Muscle of back (tissue), 11 donors: Measurements from ENCODE around the gene FGF8. TPM values are rescaled to one million over a fixed set of nuclear protein-coding genes. Genes with fewer than 3 reads are reported as not detected.

Experiments
- DNase-seq, 3 donors: peaks; one replicate each; pipeline versions ENCODE4 v3.0.0 to v3.0.0-alpha.2; 2013
- polyA plus RNA-seq, 10 donors: library from polyadenylated mRNA; unstranded; fragments of 120-200 nt; gene quantifications; one replicate each; pipeline ENCODE4 v1.2.1, GENCODE V29; 2013; ENCODE audit not compliant: insufficient read length in 10 of 10

The FGF8 gene
- polyA plus RNA-seq, 10 donors, result 0.18 to 0.74 (median 0.39) TPM; not detected in 3

DNA sequence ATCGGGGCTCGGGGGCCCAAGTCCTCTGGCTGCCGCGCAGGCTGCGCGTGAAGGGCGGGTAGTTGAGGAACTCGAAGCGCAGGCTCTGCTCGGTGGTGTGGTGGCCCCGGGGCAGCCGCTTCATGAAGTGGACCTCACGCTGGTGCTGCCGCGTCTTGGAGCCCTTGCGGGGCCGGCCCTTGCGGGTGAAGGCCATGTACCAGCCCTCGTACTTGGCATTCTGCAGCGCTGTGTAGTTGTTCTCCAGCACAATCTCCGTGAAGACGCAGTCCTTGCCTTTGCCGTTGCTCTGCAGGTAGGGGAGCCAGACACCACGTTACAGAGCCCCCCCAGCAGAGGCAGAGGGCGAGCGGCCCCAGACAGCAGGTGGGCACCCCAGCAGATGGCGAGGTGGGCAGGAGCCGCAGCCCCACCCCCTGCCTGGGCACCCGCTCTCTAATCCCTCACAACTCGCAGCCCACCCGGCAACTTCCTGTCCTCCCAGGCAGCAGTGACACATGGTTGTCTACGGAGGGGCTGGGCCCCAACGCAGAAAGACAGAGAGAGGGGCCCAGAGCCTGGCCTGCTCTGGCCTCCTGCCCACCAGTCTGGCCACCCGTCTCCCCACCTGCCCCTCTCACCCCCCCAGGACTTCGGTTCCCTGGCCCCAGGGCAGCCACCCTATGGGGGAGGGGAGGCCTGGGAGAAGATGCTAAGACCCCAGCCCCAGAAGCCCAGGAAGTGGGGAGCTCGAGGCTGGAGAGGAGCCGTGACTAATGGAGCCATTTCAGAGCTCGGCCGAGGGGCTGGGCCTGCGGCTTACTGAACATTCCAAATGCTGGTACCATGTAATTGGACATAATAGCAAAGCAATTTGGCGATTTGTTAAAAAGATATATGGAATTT lies 5.3 kb downstream of the FGF8 start:
- DNase-seq, result no peak

DNA sequence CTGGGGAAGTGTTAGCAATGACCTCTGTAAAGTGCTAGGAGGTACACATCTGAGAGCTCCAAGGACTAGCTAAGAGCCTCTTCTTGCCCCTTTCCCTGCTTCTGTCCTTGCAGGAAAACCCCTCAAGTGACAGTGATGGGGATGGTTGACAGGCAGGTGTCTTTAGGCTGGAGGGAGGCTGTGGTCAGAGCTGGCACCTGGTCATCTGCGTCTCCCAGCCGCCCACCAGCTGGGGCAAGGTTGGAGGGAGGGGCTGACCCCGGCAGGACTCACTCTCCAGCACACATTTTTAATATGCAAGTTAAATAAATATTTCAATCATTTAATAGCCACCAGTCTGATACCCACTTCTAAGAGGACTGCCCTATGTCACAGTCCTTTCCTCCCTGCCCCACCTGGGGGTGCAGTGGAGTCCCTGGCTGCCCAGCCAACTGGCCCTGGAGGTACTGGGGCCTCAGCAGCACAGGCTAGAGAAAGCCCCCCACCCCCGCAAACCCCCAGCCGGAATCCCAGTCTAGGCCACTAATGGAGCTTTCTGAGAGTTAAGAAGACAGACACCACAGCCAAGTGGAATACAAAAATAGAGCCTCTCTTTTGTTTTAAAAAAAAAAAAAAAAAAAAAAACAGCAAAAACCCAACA lies 6.3 kb downstream of the FGF8 start:
- no peak for DNase-seq

DNA sequence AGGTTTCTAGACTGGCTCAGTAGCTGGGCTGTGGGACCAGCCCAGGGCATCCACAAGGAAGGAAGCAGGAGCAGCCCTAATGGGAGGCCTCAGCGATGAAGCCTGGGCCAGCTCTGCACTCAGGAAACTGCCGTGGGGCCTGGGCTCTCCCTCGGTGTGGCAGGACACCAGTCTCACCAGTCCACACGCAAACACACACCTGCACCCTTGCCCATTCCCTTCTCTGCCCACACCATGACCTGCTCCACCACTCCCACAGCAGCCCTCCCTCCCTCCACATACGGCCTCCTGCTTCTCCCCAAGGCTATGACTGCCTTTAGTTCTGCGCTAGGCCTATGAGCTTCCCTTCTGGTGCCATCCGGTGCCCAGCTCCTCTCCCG lies 7.1 kb downstream of the FGF8 start:
- no peak for DNase-seq

DNA sequence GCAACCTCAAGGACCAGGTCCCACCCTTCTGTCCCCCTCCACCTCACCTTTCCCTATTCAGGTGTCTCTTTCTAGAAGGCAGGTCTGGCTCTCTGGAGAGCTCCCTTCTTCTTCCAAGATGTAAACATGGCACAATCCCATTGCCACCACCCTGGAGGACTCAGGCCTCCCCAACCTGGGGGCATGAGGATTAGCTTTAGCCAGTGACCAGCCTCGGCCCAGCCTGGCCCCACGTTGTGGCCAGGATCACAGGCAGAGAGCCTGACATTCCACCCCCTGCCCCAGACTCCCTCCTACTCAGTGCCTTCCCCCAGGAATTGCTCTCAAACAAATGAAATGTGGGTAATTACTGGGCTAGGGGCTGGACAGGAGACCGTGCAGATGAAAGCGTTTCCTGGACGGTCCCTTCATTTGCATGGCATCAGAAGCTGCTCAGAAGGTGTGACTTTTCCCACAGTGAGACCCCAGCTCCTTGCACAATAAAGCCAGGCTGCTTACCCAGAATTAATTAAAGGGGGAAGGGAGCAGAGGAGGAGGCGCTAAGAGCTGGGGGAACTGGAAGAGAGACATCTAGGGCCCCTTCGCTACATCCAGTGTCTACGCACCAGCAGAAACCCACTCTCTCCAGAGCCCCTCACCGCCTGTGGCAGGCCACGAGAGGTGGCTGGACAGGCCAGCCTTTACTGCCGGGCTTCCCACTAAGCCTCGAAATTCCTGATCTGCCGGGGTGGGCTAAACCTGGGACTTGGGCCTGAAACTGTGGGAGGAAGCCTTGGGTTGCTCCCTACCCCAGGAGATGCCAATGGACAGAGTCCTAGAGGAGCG lies 7.7 kb downstream of the FGF8 start:
- DNase-seq, result no peak

DNA sequence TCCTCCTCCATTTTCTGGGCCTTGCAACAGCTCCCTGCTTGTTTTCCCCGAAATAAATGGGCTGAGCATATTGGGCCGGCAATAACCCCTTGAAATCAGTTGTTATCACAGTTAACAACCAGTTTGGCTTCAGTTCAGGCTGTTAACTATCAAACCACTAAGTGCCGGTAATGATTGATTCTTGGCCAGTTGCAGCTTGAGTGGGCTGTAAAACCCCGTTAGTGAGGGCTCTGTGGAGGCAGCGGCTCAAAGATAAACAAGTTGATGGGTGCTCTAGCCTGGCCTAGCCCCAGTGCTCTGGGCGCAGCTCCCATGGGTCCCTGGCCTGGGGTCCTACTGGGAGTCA lies 8.3 kb downstream of the FGF8 start:
- no peak for DNase-seq

DNA sequence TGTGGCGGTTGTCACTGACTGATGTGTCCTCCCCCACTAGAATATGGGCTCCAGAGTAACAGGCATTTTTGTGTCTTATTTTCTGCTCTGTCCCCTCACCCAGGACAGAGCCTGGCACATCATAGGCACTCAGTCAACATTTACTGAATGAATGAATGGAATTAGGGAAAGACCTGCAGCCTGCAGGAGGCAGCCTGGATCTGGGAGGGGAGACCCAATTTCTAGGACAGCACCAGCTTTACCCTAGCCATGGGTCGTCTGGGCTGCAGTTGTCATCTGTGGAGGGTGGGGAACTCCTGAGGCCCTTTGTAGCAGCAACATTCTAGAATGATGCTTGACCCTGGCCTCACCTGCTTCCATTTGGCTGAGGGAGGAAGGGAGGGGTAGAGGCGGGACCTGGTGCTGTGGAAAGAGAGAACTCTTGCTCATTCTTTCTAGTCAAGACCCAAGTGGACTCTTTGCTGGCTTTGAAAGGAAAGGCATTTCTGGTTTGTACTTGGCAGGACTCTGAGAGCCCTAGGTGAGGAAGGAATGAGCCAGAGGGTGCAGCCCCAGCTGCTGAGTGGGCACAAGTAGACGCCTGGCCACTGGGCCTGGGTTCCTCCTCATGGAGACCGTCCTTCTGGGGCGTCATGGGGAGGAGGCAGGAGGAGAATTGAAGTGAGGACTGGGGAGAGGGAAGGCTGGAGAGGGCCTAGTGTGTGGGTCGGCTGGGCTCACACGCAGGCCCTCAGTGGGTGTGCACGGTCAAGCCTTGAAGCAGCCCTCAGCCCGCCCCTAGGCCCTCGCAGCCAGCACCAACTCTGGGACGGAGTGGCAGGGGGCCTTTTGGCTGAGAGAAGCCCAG lies 8.9 kb downstream of the FGF8 start:
- DNase-seq, result no peak

DNA sequence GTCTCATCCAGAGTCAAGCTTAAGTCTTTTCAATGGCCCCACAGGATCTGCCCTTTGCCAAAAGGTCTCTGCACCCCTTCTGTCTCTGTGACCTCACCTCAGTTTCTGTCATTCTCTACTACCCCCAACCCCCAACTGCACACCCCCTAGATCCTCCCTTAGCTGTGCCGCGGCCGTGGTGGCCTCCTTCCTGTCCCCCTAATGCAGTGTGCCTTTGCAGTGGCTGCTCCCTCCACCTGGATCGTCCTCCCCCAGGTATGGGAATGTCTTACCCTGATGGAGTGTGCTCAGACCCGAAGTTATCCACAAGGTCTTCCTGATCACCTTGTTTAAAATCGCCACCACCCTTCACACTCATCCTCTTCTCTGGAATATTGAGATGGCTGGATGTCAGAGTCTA lies 9.6 kb downstream of the FGF8 start:
- no peak for DNase-seq

DNA sequence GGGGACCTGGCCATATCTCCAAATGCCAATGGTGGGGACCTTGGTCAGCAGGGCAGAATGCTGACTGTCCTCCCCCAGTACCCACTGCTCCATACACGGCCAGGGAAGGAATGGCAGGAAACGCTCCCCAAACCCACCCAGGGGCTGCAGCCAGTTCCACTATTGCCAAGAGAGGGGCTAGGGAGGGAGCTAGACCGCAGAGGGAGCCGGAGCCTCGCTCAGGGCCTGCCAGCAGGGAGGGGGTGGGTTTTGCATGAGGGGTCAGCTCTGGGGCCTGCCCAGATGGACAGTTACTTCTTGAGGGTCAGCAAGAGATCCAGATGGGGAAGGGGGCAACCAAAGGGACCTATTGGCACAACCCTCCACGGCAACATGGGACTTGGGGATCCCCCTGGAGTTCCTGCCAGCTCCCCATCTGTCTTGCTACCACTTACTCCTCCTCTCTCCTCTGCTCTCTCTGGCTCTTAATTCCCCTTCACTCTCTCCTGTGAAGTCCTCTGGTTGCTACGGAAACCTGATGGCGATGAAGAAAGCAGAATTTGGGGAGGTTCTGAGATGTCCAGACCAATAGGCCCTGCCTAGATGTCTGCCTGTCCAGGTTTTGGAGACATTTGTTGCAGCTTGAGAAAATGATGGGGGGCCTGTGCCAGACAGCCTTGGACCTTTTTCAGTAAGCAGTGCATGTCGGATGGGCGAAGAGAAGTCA lies 12.6 kb downstream of the FGF8 start:
- no peak for DNase-seq

DNA sequence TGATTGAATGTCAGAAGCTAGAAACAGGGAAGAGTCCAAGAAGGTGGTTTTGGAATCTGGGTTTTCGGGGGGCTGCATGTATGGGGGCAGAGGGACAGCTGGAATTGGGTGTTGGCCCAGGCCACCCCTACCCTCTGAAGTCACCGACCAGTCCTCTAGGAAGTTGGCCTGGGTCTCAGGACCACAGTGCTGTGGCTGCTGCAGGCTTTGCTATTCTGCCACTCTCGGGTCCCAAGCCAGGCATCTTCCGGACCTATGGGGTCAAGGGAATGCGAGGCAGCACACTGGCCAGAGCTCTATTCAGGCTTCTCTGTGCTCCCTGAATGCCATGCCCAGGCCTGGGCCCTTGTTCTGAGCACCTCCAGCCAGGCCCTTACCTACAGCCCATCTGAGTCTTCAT lies 13.2 kb downstream of the FGF8 start:
- no peak for DNase-seq

DNA sequence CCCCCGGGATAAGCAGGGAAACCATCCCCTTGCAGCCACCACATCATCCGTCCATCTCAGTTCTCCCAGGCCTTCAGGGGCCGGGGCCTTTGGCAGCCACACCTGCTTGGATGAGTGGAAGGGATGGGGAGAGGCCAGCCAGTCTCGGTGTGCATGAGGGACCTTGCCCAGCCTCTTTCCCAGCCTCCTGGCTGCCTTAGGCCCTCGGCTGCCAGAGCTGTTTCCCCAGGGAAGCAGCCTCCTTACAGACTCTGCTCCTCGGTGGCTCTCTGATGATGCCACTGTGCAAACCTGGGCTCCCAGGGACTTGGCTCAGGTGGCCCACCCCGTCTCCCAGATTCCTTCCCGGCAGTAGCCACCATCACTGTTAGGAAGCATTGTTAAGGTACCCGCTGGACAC lies 14.7 kb downstream of the FGF8 start:
- no peak for DNase-seq

DNA sequence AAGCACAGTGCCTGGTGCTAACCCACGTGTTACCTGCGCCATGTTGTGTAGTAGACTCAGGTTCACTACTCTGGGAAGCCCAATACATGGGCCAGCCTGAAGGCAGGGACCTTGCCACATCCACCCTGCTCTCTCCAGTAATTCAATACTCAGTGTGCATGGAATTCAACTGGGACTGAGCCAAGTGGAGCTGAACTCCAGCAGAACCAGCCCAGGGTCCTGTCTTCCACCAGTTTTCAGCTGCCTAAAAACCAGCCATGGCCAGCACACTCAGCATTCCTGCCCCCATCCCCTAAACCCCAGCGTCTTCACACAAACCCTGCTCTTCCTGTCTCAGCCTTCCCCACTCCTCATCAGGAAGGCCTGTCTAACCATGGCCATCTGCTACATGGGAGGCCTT lies 15.4 kb downstream of the FGF8 start:
- DNase-seq, result no peak

DNA sequence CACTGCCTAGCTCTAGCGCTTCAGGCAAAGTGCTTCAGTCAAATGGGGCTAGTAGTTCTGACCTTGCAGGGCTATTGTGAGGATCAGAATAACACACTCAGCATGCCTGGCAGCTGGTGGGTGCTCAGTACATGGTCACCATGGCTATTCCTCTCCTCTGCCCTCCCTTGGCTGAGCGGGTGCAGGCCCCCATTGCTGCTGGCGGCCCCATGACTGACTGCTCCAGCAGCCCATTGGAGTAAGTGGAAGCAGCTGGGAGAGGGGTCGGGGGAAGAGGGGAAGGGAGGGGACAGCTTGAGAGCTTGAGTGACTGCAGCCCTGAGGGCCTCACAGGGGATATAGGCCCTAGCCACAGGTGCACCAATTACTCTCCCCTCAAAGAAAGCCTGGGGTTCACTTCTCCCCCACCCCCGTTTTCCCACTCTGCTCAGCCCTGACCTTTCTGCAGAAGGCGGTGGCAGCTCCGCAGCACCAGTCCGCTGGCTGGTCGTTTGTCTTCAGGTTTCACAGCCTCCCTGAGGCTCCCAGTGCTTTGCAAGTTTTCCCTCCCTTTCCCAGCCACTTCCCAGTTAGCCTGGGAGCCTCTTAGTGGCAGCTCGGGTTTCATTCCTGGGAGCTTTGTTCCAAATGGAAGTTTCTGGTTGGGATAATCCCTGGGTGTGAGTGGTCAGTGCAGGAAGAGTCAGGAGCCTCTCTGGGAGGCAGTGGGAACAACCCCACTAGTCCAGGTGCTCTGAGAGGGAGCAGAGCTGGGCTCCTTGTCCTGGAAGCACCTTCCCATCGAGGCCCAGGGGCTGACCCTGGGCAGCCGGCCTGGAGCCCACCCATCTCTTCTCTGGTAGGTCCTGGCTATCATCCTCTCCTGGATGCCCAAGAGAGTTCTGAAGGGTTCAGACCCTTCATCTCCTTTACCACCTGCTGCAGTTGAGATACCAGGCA lies 16.3 kb downstream of the FGF8 start:
- no peak for DNase-seq

DNA sequence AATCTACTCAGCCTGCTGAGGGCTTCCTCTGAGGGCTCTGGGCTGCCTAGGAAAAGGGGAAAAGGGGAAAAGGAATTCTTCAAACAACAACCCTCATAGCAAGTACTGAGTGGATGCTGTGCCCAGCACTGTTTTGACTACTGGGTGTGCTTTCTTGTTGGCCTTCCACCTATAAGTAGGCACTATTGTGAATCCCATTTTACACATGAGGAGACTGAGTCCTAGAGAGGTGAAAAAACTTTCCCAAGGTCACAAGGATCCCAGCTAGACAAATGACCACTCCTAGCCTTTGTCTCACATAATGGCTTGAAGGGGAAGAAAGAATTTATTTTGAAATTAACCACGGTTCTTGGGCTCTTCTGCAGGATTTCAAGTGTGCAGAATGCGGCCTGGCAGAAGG lies 17.1 kb downstream of the FGF8 start:
- no peak for DNase-seq

DNA sequence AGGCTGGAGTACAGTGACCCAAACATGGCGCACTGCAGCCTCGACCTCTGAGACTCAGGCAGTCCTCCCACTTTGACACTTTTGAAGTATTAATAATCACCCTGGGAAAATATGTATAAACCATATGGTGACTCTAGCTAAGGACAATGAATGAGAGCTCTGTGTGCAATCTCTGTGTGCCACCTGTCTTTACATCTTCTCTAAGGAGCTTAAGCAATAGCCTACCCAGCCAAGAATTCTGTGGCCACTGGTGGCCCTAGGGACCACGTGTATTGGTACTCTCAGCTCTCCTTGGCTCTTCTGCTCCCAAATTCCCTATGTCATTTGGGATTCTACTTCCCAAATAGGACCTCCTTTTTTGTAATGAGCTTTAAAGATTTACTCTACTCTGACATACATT lies 23.7 kb downstream of the FGF8 start:
- no peak for DNase-seq

DNA sequence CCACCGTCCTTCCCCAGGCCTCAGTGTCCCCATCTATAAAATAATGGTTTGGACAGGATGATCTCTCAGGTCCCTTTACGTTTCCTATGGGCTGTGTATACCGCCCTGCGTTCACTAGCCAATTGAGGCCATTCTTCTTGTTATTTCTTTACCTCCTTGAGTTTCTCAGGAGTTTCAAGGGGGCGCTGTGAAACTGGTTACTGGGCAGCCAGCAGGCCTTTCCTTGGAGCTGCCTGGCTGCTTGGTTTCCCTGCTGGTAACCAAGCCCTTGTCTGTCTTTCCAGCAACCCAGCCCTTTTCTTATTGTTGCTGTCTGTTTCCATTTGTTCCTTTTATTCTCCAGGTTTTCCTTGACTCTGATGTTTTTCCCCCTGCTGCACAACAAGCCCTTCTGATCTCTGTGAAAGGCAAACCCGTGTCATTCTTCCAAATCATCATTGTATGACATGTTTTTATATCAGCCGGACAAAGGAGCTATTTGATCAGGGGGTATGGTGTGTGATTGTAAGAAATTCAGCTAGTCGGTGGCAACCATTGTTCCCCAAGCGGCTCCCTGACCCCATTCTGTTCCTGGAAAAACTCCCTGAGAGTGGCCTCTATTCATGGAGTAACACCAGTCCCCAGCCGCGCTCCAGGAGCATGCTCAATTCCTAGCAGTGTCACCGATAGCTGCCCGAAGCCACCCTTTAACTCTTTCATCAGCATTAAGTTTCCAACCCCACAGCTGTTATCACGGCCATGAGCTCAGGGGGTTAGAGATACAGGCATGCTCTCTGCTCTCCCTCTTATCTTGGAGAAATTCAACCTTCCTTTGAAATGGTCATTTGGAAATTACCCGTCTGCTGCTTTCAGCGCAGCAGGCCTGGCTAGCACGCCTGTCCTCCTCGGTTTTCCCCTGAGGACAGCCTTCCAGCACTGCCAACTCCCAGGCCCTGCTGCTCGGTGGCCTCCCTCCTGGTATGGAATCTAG lies 26.6 kb downstream of the FGF8 start:
- DNase-seq, result no peak

DNA sequence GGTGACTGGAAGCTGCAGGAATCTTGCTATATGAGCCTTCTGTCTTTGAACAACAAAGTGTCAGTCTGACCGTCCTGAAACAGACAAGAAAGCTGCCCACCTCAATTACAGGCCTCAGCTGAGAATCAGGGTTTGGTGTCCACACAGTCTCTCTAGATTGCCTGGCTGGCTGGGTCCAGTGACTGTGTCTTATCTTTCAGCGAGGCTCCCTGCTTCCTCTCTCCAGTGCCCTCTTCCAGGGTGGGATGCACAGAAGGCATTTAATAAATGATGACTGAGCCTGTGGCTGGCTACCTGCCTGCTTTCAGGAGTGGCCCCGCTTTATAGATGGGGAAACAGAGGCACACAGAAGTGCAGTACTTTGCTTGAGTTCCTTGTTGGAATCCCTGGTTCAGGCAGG lies 27.4 kb downstream of the FGF8 start:
- no peak for DNase-seq

DNA sequence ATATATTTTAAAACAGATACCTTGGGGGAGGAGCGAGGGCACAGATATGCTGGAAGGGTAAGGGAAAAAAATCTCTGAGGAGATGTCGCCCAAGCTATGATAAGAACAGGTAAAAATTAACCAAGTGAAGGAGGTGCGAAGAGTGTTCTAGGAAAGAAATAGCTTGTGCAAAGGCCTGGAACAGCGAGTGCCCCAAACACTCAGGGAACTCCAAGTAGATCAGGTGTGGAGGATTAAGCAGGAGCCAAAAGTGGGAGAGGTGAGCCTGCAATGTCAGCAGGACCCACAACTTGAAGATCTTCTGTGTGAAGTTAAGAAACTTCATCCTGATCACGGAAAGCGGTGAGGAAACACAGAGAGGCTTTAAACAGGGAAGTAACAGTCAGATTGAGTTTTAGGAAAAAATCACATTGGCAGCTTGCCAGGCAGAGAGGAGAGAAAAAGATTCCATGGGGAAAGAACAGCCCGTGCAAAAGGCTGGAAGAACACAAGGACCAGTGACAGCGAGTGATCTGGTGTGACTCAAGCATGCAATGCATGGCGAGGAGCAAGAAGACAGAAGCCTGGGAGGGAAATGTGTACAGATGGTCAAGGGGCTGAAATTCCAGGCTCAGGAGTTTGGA lies 30.7 kb downstream of the FGF8 start:
- no peak for DNase-seq

DNA sequence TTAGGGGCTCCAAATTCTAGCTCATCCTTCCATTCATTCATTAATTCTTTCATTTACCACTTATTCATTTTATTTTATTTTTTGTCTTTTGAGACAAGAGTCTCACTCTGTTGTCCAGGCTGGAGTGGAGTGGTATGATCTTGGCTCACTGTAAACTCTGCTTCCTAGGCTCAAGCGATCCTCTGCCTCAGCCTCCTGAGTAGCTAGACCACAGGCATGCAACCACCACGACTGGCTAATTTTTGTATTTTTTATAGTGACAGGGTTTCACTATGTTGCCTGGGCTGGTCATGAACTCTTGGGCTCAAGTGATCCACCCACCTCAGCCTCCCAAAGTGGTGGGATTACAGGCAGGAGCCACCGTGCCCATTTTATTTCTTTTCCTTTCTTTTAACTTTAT lies 31.6 kb downstream of the FGF8 start:
- no peak for DNase-seq
